ENCODE data around the gene SLC16A12. TPM values are rescaled to one million over a fixed set of nuclear protein-coding genes. Genes with fewer than 3 reads are reported as not detected.

SLC16A12 gene
- total and polyA plus RNA-seq, 2 of the 8 experiments (the other 6 are each of a cell fraction or from before 2014, with no cell fraction given), result 1.6 to 1.9 TPM

- Histone ChIP-seq H2AK5ac (ENCODE audit: low read depth, low read length) (no peak overlapping the region), H3K4me2 (ENCODE audit: insufficient read depth in 1 of 2, low read depth in 2 of 2, low read length in 2 of 2) (no peak overlapping the region), H3K14ac (ENCODE audit: insufficient read length) (no peak overlapping the region), H2AFZ (ENCODE audit: low read length) (no peak overlapping the region), H3K36me3 (ENCODE audit: control insufficient read depth in 2 of 4, insufficient read depth in 4 of 4, low read length in 3 of 4) (peaks cover 0 to 3% (median 0%) of the 10 kb centered on the region in 4 experiments; a peak in 2 of 8 replicates), H4K5ac (ENCODE audit: insufficient read length, low read depth, low read length) (no peak overlapping the region), H2BK12ac (ENCODE audit: low read depth, low read length) (no peak overlapping the region), H3K23ac (ENCODE audit: insufficient read length) (no peak overlapping the region), H3K4ac (replicated peaks; ENCODE audit: insufficient read length, low read depth, low read length) (no peak overlapping the region), H3K4me3 (ENCODE audit: extremely low read depth in 1 of 4, insufficient read depth in 2 of 4, low read depth in 3 of 4, low read length in 4 of 4) (no peak overlapping the region), H4K8ac (ENCODE audit: extremely low read depth, insufficient read depth, low read length) (no peak overlapping the region), H3K9me3 (ENCODE audit: insufficient read depth in 2 of 2, low read depth in 1 of 2, low read length in 1 of 2) (no peaks in the 10 kb centered on the region), H3K23me2 (ENCODE audit: low read depth, low read length) (no peaks in the 10 kb centered on the region), H3K56ac (replicated peaks; ENCODE audit: insufficient read length, low read depth, low read length) (no peak overlapping the region), H4K91ac (replicated peaks; ENCODE audit: insufficient read length, low read length) (no peak overlapping the region), H2BK15ac (ENCODE audit: low read length) (no peak overlapping the region), H3K79me1 (ENCODE audit: low read depth, low read length) (no peaks in the 10 kb centered on the region), H3K18ac (ENCODE audit: extremely low read depth, low read length) (no peak overlapping the region), H2BK120ac (replicated peaks; ENCODE audit: low read depth, low read length) (no peak overlapping the region), H3K27ac (ENCODE audit: low read depth, low read length) (no peak overlapping the region), H4K20me1 (replicated peaks in 1 of 2; ENCODE audit: control insufficient read depth in 1 of 2, insufficient read depth in 2 of 2, low read length in 2 of 2) (no peaks in the 10 kb centered on the region), H3K4me1 (replicated peaks in 1 of 4; ENCODE audit: control insufficient read depth in 3 of 4, insufficient read depth in 4 of 4, low read length in 3 of 4) (peaks cover 0 to 11% (median 3%) of the 10 kb centered on the region in 4 experiments; a peak in 5 of 7 replicates), H3K27me3 (replicated peaks in 1 of 4; ENCODE audit: control insufficient read depth in 3 of 4, extremely low read depth in 1 of 4, insufficient read depth in 3 of 4, low read length in 3 of 4) (no peaks in the 10 kb centered on the region), H2BK5ac (ENCODE audit: low read depth, low read length) (no peak overlapping the region), H3K9ac (replicated peaks in 1 of 4; ENCODE audit: extremely low read depth in 1 of 4, low read depth in 3 of 4, low read length in 3 of 4) (no peak overlapping the region), H3K79me2 (ENCODE audit: control insufficient read depth in 1 of 2, insufficient read depth in 2 of 2, low read length in 2 of 2) (no peaks in the 10 kb centered on the region), H2BK20ac (ENCODE audit: low read length) (no peak overlapping the region)
- DNase-seq (ENCODE audit: low read depth in 1 of 2, low spot score in 2 of 2) (no peak), FAIRE-seq (no peak)
- CTCF ChIA-PET (ENCODE audit: partially characterized antibody), result interaction anchor here (0.9 to 2.5 kb wide), 2 partner anchors 15 to 38 kb away, joined by 3 to 11 read pairs; no protein-coding TSS in a partner anchor
- 98% methylated on average over 3 of the region's 3 CpGs; no CpG with 5 or more reads in 1 of the 2 experiments for WGBS, 2 experiments (ENCODE audit: extremely low coverage in 1 of 2, insufficient coverage in 1 of 2, insufficient read length in 1 of 2, insufficient replicate concordance in 2 of 2, low coverage in 1 of 2, low lambda C conversion rate in 2 of 2, missing lambda C conversion rate in 1 of 2)
- TF ChIP-seq POLR2A (IDR thresholded peaks at IDR 0.05; ENCODE audit: control extremely low read depth in 1 of 2, low read depth in 2 of 2, low read length in 2 of 2) (no peak), HDAC6 (IDR thresholded peaks at IDR 0.05; ENCODE audit: low read depth, low read length) (no peak), SIX5 (IDR thresholded peaks at IDR 0.05; ENCODE audit: low read depth, low read length) (no peak), SUZ12 (IDR thresholded peaks at IDR 0.05; ENCODE audit: low read length) (no peak), GTF2F1 (IDR thresholded peaks at IDR 0.05; ENCODE audit: borderline replicate concordance, low read depth, low read length) (no peak)
- POLR2A ChIA-PET (ENCODE audit: partially characterized antibody), result interaction anchor here (0.7 kb wide), 1 partner anchor 21 kb away, joined by 3 read pairs; no protein-coding TSS in a partner anchor
Measured at GRCh38 chr10:89481662-89482061, 53.7 kb downstream of the SLC16A12 start.

Data from H1 (cell line).